T-cell (primary cell): ENCODE data around the gene ADCY10. TPM values are rescaled to one million over a fixed set of nuclear protein-coding genes. Genes with fewer than 3 reads are reported as not detected.

Experiments
- ATAC-seq, 4 experiments: fragments of 200-7000 bp in 3 of 4; fragments of 150-1000 bp in 1 of 4; cut with Tn5 transposase; replicated peaks in 1 of 4; 1 replicate in 3 of 4; 2 replicates in 1 of 4; pipeline ENCODE4 v1.10.0; 2021; ENCODE audit warnings: moderate library complexity in 3 of 4, mild to moderate bottlenecking in 2 of 4, moderate number of reproducible peaks in 1 of 4
- CTCF ChIA-PET, 2 donors: fragments of 300-600 bp; sonication (Branson Sonifier 250); formaldehyde crosslinking; loops; one replicate each; lab custom pipeline; 2022; ENCODE audit warnings: antibody characterized with exemption in 2 of 2; lab: Charles Lee
- POLR2A ChIA-PET, 2 donors: fragments of 300-600 bp; sonication (Branson Sonifier 250); formaldehyde crosslinking; loops; one replicate each; lab custom pipeline; 2022; ENCODE audit warnings: antibody characterized with exemption in 2 of 2; lab: Charles Lee
- DNase-seq, 35 experiments: peaks; one replicate each; pipeline versions ENCODE4 v3.0.0 to v3.0.0-alpha.2; 2013 to 2023
- H3K27ac ChIP-seq: one replicate; pipeline ENCODE4 v1.5.1; 2013; ENCODE audit warnings: low read length
- H3K27me3 ChIP-seq, 2 experiments: replicated peaks in 1 of 2; 1 replicate in 1 of 2; 2 replicates in 1 of 2; pipeline versions ENCODE4 v1.6.1 to v1.7.0; 2013; ENCODE audit warnings: low read length in 1 of 2, mixed read lengths in 1 of 2; ENCODE audit not compliant: control insufficient read depth in 2 of 2, insufficient read depth in 2 of 2; ENCODE audit errors: extremely low read depth in 1 of 2
- H3K36me3 ChIP-seq, 2 donors: 1 replicate in 1 of 2; 2 replicates in 1 of 2; pipeline versions ENCODE4 v1.6.1 to v1.7.0; 2013; ENCODE audit warnings: low read length in 1 of 2; ENCODE audit not compliant: control insufficient read depth in 2 of 2, insufficient read depth in 1 of 2; ENCODE audit errors: extremely low read depth in 1 of 2
- H3K4me1 ChIP-seq, 2 experiments: 1 replicate in 1 of 2; 2 replicates in 1 of 2; pipeline versions ENCODE4 v1.6.1 to v1.7.0; 2013; ENCODE audit warnings: low read length in 2 of 2, mixed read lengths in 1 of 2; ENCODE audit not compliant: insufficient read depth in 2 of 2, control insufficient read depth in 1 of 2; ENCODE audit errors: extremely low read depth in 1 of 2
- H3K4me3 ChIP-seq, 2 donors: 1 replicate in 1 of 2; 2 replicates in 1 of 2; pipeline versions ENCODE4 v1.5.1 to v1.7.0; 2013; ENCODE audit warnings: mild to moderate bottlenecking in 2 of 2, low read length in 1 of 2, moderate library complexity in 1 of 2; ENCODE audit not compliant: control insufficient read depth in 1 of 2; ENCODE audit errors: extremely low read depth in 1 of 2
- H3K9me3 ChIP-seq: 2 replicates; pipeline ENCODE4 v1.7.0; 2013
- H3K27ac Mint-ChIP-seq, 2 donors: one replicate each; pipeline ENCODE4 v1.8.0; 2020 to 2021; ENCODE audit warnings: mild to moderate bottlenecking in 2 of 2, mixed read lengths in 2 of 2
- H3K27me3 Mint-ChIP-seq, 2 donors: one replicate each; pipeline ENCODE4 v1.8.0; 2021 to 2022; ENCODE audit warnings: mixed read lengths in 2 of 2
- H3K36me3 Mint-ChIP-seq: one replicate; pipeline ENCODE4 v1.8.0; 2021; ENCODE audit warnings: mixed read lengths
- H3K4me1 Mint-ChIP-seq, 3 donors: one replicate each; pipeline ENCODE4 v1.8.0; 2020 to 2022; ENCODE audit warnings: mixed read lengths in 3 of 3, mild to moderate bottlenecking in 1 of 3
- H3K4me3 Mint-ChIP-seq, 3 donors: one replicate each; pipeline ENCODE4 v1.8.0; 2020 to 2022; ENCODE audit warnings: mild to moderate bottlenecking in 3 of 3, mixed read lengths in 3 of 3, moderate library complexity in 3 of 3
- H3K9me3 Mint-ChIP-seq, 3 donors: one replicate each; pipeline ENCODE4 v1.8.0; 2020 to 2022; ENCODE audit warnings: mixed read lengths in 3 of 3
- WGBS: methylation state at CpG from one replicate; pipeline ENCODE4 v1.1.5; 2013; ENCODE audit warnings: missing lambda C conversion rate; ENCODE audit not compliant: insufficient coverage; 5-methylcytosine and 5-hydroxymethylcytosine counted together
- total RNA-seq, 35 experiments: library from RNA in 6 of 35; stranded (reverse) in 6 of 35; fragments of 120-200 nt in 1 of 35; gene quantifications; one replicate each; pipeline versions ENCODE4 v1.2.1 to v1.2.4 and lab custom pipeline; 2013 to 2026

The ADCY10 gene
- total RNA-seq, 5 donors from 2014 or later (not counting 1 experiment from before 2014, with no cell fraction given): 0.06 to 0.82 (median 0.44) TPM

- CTCF ChIA-PET: no interaction called here
- Histone ChIP-seq H3K27ac (no peak overlapping the region), H3K9me3 (no peaks in the 10 kb centered on the region), H3K27me3 (no peaks in the 10 kb centered on the region), H3K4me3 (no peak overlapping the region), H3K4me1 (no peaks in the 10 kb centered on the region), H3K36me3 (peaks cover 5 to 7% of the 10 kb centered on the region in 2 donors)
- POLR2A ChIA-PET: no interaction called here
- H3K4me3 Mint-ChIP-seq: no peak overlapping the region
- no peak overlapping the region for H3K27ac Mint-ChIP-seq
- H3K9me3 Mint-ChIP-seq: peaks cover 6 to 14% (median 10%) of the 10 kb centered on the region in 3 donors
- ATAC-seq (no peak), DNase-seq (no peak)
- 81% methylated on average over 5 of the region's 8 CpGs for WGBS
- peaks cover 0 to 5% of the 10 kb centered on the region in 2 donors for H3K27me3 Mint-ChIP-seq
- no peaks in the 10 kb centered on the region for H3K4me1 Mint-ChIP-seq
- peaks cover 9% of the 10 kb centered on the region for H3K36me3 Mint-ChIP-seq
Observed at GRCh38 chr1:167911413-167911812, 2.5 kb downstream of the ADCY10 start.

GRCh38 chr1:167910530-167910929 is 3.4 kb downstream of the ADCY10 start:
- Mint-ChIP-seq H3K9me3 (peaks cover 6 to 14% (median 10%) of the 10 kb centered on the region in 3 donors), H3K4me1 (no peaks in the 10 kb centered on the region), H3K27ac (no peak overlapping the region), H3K27me3 (peaks cover 0 to 5% of the 10 kb centered on the region in 2 donors), H3K4me3 (no peak overlapping the region), H3K36me3 (peaks cover 3% of the 10 kb centered on the region)
- ChIA-PET CTCF (no interaction called here), POLR2A (interaction anchor here in 1 of 2 donors (0.7 kb wide), 1 partner anchor 28 kb away, joined by 4 read pairs; no protein-coding TSS in a partner anchor)
- no peak for DNase-seq
- 100% methylated on average over 1 of the region's 2 CpGs for WGBS
- ATAC-seq: no peak
- Histone ChIP-seq H3K36me3 (peaks cover under 1 to 1% of the 10 kb centered on the region in 2 donors), H3K4me1 (no peaks in the 10 kb centered on the region), H3K9me3 (no peaks in the 10 kb centered on the region), H3K27ac (no peak overlapping the region), H3K4me3 (no peak overlapping the region), H3K27me3 (no peaks in the 10 kb centered on the region)

DNA sequence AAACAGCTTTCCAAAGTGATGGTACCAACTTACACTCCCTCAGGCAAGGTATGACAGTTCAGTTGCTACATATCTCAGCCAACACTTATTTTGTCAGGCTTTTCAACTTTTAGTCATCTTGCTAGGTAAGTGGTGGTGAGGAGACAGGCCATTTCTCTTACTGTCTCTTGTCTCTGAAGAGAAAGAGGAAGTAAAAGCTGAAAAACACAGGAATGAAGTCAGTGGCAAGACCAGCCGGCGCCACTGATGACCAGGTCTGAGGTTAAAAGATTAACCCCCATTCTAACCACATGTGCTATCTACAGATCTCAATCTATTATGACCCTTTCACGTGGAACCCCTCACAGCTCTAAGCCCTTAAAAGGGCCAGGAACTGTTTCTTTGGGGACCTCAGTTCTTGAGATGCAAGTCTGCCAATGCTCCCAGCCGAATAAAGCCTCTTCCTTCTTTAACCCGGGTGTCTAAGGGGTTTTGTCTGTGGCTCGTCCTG is 4.2 kb downstream of the ADCY10 start:
- no peaks in the 10 kb centered on the region for H3K27me3 ChIP-seq
- Mint-ChIP-seq H3K27me3 (peaks cover 0 to 5% of the 10 kb centered on the region in 2 donors), H3K4me3 (no peak overlapping the region), H3K9me3 (peaks cover 6 to 14% (median 10%) of the 10 kb centered on the region in 3 donors), H3K27ac (no peak overlapping the region), H3K4me1 (no peaks in the 10 kb centered on the region), H3K36me3 (peaks cover 3% of the 10 kb centered on the region)
- CTCF ChIA-PET: interaction anchor here in 1 of 2 donors (0.6 kb wide), 1 partner anchor 195 kb away, joined by 3 read pairs; no protein-coding TSS in a partner anchor
- no peaks in the 10 kb centered on the region for H3K4me1 ChIP-seq
- no peak overlapping the region for H3K27ac ChIP-seq
- no peak for ATAC-seq
- POLR2A ChIA-PET: no interaction called here
- WGBS: 56% methylated on average over 3 of the region's 6 CpGs
- H3K36me3 ChIP-seq: no peaks in the 10 kb centered on the region
- H3K4me3 ChIP-seq: no peak overlapping the region
- DNase-seq: no peak
- no peaks in the 10 kb centered on the region for H3K9me3 ChIP-seq

DNA sequence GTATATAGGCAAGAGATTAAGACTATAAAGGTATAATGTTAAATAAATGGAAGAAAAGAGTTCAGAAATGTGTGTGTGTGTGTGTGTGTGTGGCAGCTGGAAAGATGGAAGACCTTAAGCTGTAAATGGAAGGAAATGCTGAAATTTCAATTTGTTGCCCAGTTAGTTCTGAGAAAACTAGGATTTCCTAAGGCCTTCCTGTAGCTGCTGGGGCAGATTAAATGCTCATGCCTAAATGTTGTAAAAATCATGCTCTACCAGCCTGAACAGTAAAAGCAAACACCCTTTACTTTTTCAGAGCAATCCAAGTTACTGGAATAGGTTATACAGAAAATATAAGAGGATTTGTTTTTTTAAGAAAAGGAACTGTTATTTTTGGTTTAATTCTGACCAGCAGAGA is 8.3 kb downstream of the ADCY10 start:
- Histone ChIP-seq H3K27me3 (no peaks in the 10 kb centered on the region), H3K9me3 (no peaks in the 10 kb centered on the region), H3K4me3 (no peak overlapping the region), H3K36me3 (no peaks in the 10 kb centered on the region), H3K27ac (no peak overlapping the region), H3K4me1 (no peaks in the 10 kb centered on the region)
- Mint-ChIP-seq H3K4me3 (no peak overlapping the region), H3K36me3 (no peaks in the 10 kb centered on the region), H3K9me3 (peaks cover 6 to 14% (median 10%) of the 10 kb centered on the region in 3 donors), H3K27ac (no peak overlapping the region), H3K4me1 (no peaks in the 10 kb centered on the region), H3K27me3 (peaks cover 3 to 5% of the 10 kb centered on the region in 2 donors)
- ATAC-seq (no peak), DNase-seq (no peak)
- CTCF ChIA-PET: interaction anchor here in 1 of 2 donors (0.7 kb wide), 1 partner anchor 770 kb away, joined by 3 read pairs; no protein-coding TSS in a partner anchor
- POLR2A ChIA-PET: interaction anchor here in 1 of 2 donors (0.6 kb wide), 1 partner anchor 513 kb away, joined by 3 read pairs; no protein-coding TSS in a partner anchor

DNA sequence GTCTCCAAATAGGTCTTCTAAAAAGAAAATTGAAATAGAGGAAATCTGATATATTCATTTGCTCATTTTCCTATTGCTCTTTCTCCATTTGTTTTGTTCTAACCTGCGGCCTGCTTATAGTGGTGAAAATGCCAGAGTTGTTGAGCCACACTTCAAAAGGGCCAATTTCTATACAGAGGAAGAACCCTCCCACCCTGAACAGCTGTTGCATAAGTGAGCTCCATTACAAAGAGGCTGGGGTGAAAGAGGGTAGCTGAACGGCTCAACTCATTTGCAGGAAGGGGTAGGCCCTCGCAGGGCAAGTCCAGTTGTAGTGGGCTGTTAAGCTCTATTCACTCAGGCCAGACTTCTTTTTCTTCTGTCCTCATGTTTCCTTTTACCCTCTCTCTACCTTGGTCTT is 8.8 kb downstream of the ADCY10 start:
- H3K36me3 ChIP-seq: no peaks in the 10 kb centered on the region
- H3K27me3 ChIP-seq: no peaks in the 10 kb centered on the region
- ChIA-PET CTCF (no interaction called here), POLR2A (interaction anchor here in 1 of 2 donors (0.6 kb wide), 1 partner anchor 513 kb away, joined by 3 read pairs; no protein-coding TSS in a partner anchor)
- no peak overlapping the region for H3K4me3 ChIP-seq
- peaks cover 3 to 12% (median 7%) of the 10 kb centered on the region in 3 donors for H3K9me3 Mint-ChIP-seq
- H3K27ac ChIP-seq: no peak overlapping the region
- H3K27me3 Mint-ChIP-seq: peaks cover 2 to 3% of the 10 kb centered on the region in 2 donors
- ATAC-seq (no peak), DNase-seq (no peak)
- no peaks in the 10 kb centered on the region for H3K4me1 ChIP-seq
- no peaks in the 10 kb centered on the region for H3K36me3 Mint-ChIP-seq
- H3K9me3 ChIP-seq: no peaks in the 10 kb centered on the region
- WGBS: no CpG with 5 or more reads among the region's 3 CpGs
- no peaks in the 10 kb centered on the region for H3K4me1 Mint-ChIP-seq
- H3K4me3 Mint-ChIP-seq: no peak overlapping the region
- H3K27ac Mint-ChIP-seq: no peak overlapping the region

DNA sequence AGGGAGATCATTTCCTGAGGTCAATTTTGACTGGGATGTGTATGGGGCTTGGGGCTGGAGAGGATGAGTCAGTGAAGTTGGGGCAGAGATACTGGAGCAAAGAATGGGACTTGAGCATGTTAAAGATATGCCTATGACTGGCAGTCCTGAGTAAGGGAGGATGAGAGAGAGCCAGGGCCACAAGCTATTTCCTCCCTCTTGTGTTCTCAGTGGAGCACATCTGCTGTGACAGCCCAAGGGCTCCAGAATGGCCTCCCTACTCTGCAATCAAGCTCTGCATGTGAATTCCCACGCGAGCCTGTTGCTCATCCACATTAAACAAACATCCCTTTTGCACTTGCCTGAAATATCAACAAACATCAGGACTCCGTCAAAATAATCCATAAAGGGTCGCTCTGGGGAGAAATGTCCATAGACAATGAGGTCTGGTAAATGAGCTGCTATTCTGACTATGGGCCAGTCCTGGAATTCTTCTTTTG is 9.2 kb downstream of the ADCY10 start:
- WGBS: 100% methylated on average over 1 of the region's 4 CpGs
- H3K4me1 Mint-ChIP-seq: no peaks in the 10 kb centered on the region
- H3K9me3 Mint-ChIP-seq: peaks cover 0 to 8% (median 4%) of the 10 kb centered on the region in 3 donors
- no peaks in the 10 kb centered on the region for H3K4me1 ChIP-seq
- no peak overlapping the region for H3K4me3 ChIP-seq
- peaks cover 0 to 3% of the 10 kb centered on the region in 2 donors for H3K27me3 Mint-ChIP-seq
- H3K27me3 ChIP-seq: no peaks in the 10 kb centered on the region
- CTCF ChIA-PET: no interaction called here
- DNase-seq (no peak), ATAC-seq (no peak)
- H3K36me3 ChIP-seq: no peaks in the 10 kb centered on the region
- POLR2A ChIA-PET: interaction anchor here in 1 of 2 donors (0.7 kb wide), 1 partner anchor 34 kb away, joined by 13 read pairs; no protein-coding TSS in a partner anchor
- no peaks in the 10 kb centered on the region for H3K36me3 Mint-ChIP-seq
- no peak overlapping the region for H3K27ac ChIP-seq
- H3K27ac Mint-ChIP-seq: no peak overlapping the region
- no peak overlapping the region for H3K4me3 Mint-ChIP-seq
- H3K9me3 ChIP-seq: no peaks in the 10 kb centered on the region
